HepG2 (cell line): ENCODE results near the gene AKAP8. TPM values are rescaled to one million over a fixed set of nuclear protein-coding genes. Genes with fewer than 3 reads are reported as not detected.
A peak's percentile ranks its signal among the peaks of the same experiment; 100 is the strongest.

Experiments used
- KDM1A ChIP-seq: IDR thresholded peaks from 2 replicates; pipeline ENCODE4 v1.6.1; 2016; ENCODE audit warnings: missing compliant biosample characterization
- KIAA2018 ChIP-seq: sonication (generic); formaldehyde crosslinking; IDR thresholded peaks from 2 replicates; pipeline ENCODE4 v1.5.0; 2020; ENCODE audit warnings: mild to moderate bottlenecking, missing genetic modification reagents, borderline replicate concordance
- MYPOP ChIP-seq: sonication (generic); formaldehyde crosslinking; IDR thresholded peaks from 2 replicates; pipeline ENCODE4 v1.8.1; 2023; ENCODE audit warnings: mild to moderate bottlenecking, moderate library complexity, missing genetic modification reagents
- POLR2A ChIP-seq, 2 experiments: IDR thresholded peaks; 2 replicates each; pipeline ENCODE4 v1.6.1; 2011; ENCODE audit warnings: low read depth in 2 of 2, low read length in 2 of 2, mild to moderate bottlenecking in 1 of 2, moderate library complexity in 1 of 2; ENCODE audit not compliant: insufficient read depth in 1 of 2
- PRDM15 ChIP-seq: sonication (generic); formaldehyde crosslinking; IDR thresholded peaks from 2 replicates; pipeline ENCODE4 v1.4.0; 2020; ENCODE audit warnings: missing genetic modification reagents
- PREB ChIP-seq: sonication (generic); formaldehyde crosslinking; IDR thresholded peaks from 2 replicates; pipeline ENCODE4 v1.4.0; 2020; ENCODE audit warnings: missing genetic modification reagents
- RXRA ChIP-seq: sonication (generic); formaldehyde crosslinking; IDR thresholded peaks from 2 replicates; pipeline ENCODE4 v1.5.1; 2020; ENCODE audit warnings: missing genetic modification reagents
- SALL1 ChIP-seq: sonication (generic); formaldehyde crosslinking; IDR thresholded peaks from 2 replicates; pipeline ENCODE4 v1.8.0; 2022; ENCODE audit warnings: mild to moderate bottlenecking, missing genetic modification reagents
- TFE3 ChIP-seq: IDR thresholded peaks from 2 replicates; pipeline ENCODE4 v1.6.1; 2016
- TRIM24 ChIP-seq: sonication (generic); formaldehyde crosslinking; IDR thresholded peaks from 2 replicates; pipeline ENCODE4 v1.8.0; 2022; ENCODE audit warnings: mild to moderate bottlenecking, missing genetic modification reagents
- ZFYVE20 ChIP-seq: sonication (generic); formaldehyde crosslinking; IDR thresholded peaks from 2 replicates; pipeline ENCODE4 v1.8.0; 2023; ENCODE audit warnings: low read depth, mild to moderate bottlenecking, moderate library complexity, missing genetic modification reagents, borderline replicate concordance
- ZNF414 ChIP-seq: sonication (generic); formaldehyde crosslinking; IDR thresholded peaks from 2 replicates; pipeline ENCODE4 v1.5.0; 2020; ENCODE audit warnings: missing genetic modification reagents
- ZNF468 ChIP-seq: sonication (generic); formaldehyde crosslinking; IDR thresholded peaks from 2 replicates; pipeline ENCODE4 v1.8.0; 2022; ENCODE audit warnings: mild to moderate bottlenecking, moderate library complexity, missing genetic modification reagents
- polyA plus RNA-seq, 8 experiments: library from polyadenylated mRNA; depleted of rRNA in 3 of 8; stranded (reverse) in 7 of 8; unstranded in 1 of 8; fragments of >200 nt; fragmentation: Illumina TruSeq in 4 of 8; extraction: Trizol in 4 of 8; gene quantifications; 2 replicates each; pipeline versions ENCODE4 v1.2.1 to v1.2.3, GENCODE V29; 2011 to 2016; ENCODE audit warnings: low read depth in 4 of 8, missing spikeins in 1 of 8, mixed read lengths in 1 of 8; ENCODE audit not compliant: insufficient read depth in 1 of 8
- total RNA-seq, 5 experiments: library from RNA; depleted of rRNA; stranded (reverse); fragments of >200 nt; fragmentation: Illumina TruSeq; extraction: Trizol; gene quantifications; 2 replicates each; pipeline ENCODE4 v1.2.3, GENCODE V29; 2016; ENCODE audit warnings: low read depth in 1 of 5

Gene AKAP8
- total and polyA plus RNA-seq, 2 of the 13 experiments (the other 11 are each of a cell fraction or from before 2014, with no cell fraction given), result 15.9 to 22.1 TPM

DNA sequence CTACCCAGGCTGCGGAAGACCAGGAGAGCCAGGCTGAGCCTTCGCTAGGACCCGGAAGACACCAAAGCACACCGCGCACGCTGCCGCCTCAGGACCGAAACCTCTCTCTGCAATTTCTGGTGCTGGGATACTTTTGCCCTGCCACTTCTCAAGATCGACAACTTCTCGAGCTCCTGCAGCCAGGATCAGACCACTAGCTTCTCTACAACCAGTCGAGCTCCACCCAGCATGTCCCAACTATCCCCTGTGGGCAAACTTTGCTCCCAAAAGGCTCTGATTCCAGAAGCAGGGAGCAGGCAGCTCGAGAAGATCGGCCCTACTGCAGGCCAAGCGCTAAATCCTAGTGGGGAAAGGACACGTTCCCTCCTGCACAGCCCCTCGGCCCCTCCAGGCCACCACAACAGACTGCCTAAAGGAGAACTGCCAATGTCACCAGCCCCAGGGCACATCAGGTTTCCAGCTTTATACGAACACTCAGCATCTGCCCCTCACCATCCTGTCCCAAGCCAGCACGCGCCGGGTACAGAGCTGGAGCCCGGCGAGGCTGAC lies 979 bp downstream of the AKAP8 start (continued):
- TF ChIP-seq SALL1, result no peak
- peak in 1 of 2 experiments; percentile 61; a peak in 2 of 4 replicates for TF ChIP-seq POLR2A (IDR thresholded peaks at IDR 0.05; ENCODE audit: insufficient read depth in 1 of 2, low read depth in 2 of 2, low read length in 2 of 2)
- no peak for TF ChIP-seq KDM1A (CRISPR knock-in tag)
- no peak for TF ChIP-seq ZFYVE20
- no peak for TF ChIP-seq PREB (CRISPR knock-in tag)
- no peak for TF ChIP-seq TFE3 (CRISPR knock-in tag)
- TF ChIP-seq ZNF468 (CRISPR knock-in tag), result no peak
- no peak for TF ChIP-seq KIAA2018 (CRISPR knock-in tag)
- TF ChIP-seq TRIM24 (CRISPR knock-in tag), result no peak
- TF ChIP-seq PRDM15, result no peak
- TF ChIP-seq ZNF414, result no peak
- TF ChIP-seq RXRA, result no peak
- 0 out of 2 replicates have a peak, but pooled peaks have one; percentile 25 for TF ChIP-seq MYPOP (CRISPR knock-in tag)
